ENCODE data around the gene RNASE3.
A peak's percentile ranks its signal among the peaks of the same experiment; 100 is the strongest.
"Not testable (repeated sequence)": the region's sequence is repeated elsewhere in the genome, so short reads cannot be mapped to it uniquely, and the experiment has no call there.

RNASE3 gene

GRCh38 chr14:20891126-20891825 is at the start of gene RNASE3:
TSS of gene RNASE3 (plus strand) at chr14:20891385. CDS start at chr14:20891687, 302 bp downstream.
- DNase-seq = not testable (repeated sequence)

GRCh38 chr14:20846560-20846959 is 44.6 kb upstream of the RNASE3 start:
- no peak for DNase-seq

GRCh38 chr14:20848316-20848954 is 42.8 kb upstream of the RNASE3 start:
- DNase-seq = no peak

- DNase-seq = no peak
These were observed 42.1 kb upstream of the RNASE3 start for GRCh38 chr14:20848955-20849570.

GRCh38 chr14:20853042-20853441 is 38.1 kb upstream of the RNASE3 start:
- no peak for DNase-seq

DNA sequence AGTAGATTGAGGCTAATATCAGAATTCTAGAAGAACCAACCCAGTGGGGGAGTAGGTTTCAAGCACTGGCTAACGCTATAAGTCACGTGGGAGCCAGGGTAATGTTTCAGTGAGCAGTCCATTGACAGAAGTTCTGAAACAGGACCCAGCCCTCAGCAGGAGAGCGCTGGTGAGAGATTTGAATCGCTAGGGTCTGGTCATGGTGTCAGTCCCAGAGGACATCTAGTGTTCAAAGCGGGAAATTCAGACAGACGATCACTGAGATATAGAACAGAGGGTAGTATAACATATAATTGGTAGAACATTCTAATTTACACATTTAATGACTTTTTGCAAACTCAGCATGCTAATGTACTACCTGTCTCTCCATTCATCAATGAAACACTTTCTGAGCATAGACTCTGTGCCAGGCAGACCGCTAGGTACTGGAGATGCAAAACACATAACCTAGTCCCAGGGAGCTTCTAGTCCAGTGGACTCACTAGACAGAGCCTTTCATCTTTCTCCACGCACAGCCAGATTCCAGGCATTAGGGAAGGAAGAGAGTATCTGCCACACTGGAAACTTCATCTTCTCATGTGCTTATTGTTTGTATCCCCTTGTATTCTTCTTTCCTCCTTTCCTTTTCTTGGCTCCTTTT is 35.4 kb upstream of the RNASE3 start:
- DNase-seq = peak; percentile 26

DNA sequence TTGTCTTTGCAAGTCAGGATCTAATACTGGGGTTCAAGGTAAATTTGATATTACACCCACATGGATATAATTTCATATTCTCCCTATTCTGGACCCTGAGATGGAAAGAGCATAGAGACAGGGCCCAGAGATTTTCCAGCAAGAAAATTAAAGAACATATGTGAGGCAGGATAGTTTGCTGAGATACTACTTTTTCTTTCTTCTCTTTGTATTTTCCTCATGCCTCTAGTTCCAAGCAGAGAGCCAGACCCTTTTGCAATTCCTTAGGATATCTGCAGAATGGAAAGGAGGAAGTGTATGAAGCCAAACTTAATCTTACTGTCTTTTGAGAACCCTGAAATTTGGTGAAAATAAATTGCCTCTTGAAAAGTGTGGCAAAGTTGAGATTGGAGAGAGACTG is 34.0 kb upstream of the RNASE3 start:
- DNase-seq = no peak

DNA sequence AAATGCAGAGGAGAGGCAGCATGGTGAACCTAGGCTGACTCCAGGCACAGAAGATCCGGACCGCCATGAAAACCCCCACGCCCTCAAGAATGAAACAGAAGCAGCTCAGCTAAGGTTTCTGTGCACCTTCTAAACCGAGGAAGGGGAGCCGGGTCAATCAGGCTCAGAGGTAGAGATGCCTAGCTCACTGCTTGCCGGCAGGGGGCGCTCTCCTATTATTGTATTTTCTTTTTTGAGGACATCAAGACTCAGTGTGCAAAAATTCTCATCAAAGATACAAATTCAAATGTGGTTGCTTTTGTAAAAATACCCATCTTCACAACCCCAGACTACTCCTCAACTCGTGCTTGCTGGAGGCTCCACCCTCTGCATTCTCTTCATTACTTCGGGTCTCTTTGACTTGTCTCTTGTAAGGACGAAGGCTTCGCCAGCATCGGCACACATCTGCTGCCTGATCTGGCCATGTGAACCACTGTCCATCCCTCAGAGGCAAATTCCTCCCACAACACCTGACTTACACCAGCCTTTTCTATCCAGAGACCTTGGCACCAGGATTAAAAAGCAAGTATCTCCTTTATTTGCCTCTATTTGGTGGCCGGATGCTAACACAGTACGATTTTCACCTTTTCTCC is 33.4 kb upstream of the RNASE3 start:
- DNase-seq = peak; percentile 71

GRCh38 chr14:20866194-20866593 is 25.0 kb upstream of the RNASE3 start:
- no peak for DNase-seq

DNA sequence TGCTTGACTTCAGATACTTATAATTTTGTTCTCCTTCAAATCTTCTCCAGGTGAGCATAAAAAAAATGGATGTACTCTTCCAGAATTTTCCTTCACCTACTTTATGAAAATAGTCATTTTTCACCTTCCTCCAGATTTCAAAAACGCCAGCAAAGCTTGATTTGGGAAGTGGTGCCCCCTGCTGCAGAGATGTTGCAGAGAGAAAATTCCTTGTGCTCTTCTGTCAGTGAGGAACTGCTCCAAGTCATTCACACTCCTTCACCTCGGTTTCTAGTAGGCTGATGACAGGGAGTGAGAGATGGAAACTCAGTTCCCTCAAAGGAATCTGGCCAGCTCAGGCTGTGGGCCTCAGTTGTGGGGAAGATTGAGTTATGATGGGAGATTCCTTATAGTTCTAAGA is 24.2 kb upstream of the RNASE3 start:
- DNase-seq = no peak

DNA sequence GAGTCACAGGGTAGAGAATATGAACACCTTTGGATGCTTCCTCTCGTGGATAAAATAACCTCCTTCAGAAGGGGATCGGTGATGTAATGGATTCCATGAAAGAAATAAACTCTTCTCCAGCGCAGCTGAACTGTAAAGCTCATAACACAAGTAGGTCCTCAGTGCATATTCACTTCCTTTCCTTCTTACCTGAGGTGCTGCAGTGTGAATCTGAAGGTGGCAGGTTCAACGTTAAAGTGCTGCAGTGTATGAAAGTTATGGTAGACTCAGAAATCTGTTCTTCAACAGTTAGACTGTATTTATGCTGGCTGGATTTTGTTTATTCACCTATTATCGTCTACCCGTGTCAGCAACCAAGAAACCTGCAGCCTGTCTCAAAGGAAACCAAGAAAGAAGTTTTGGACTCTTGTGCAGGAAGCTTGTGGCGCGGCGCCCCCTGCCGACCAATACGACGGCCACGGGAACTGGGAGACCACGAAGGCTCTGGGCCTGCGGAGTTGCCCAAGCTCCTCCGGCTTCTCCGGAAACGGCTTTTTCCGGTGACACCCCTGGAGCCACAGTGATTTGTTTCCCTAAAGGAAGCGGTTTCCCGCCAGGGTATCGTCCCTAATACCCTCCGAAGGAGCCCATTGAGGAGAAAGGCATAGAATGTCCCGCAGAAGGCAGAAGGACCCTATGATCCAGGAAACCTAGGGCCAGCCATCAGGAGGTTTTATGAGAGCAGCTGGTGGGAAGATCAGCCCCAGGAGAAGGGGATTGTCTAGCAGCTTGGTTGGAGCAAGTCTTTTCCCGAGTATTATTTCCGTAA is 17.6 kb upstream of the RNASE3 start:
- peak; percentile 83 for DNase-seq

DNA sequence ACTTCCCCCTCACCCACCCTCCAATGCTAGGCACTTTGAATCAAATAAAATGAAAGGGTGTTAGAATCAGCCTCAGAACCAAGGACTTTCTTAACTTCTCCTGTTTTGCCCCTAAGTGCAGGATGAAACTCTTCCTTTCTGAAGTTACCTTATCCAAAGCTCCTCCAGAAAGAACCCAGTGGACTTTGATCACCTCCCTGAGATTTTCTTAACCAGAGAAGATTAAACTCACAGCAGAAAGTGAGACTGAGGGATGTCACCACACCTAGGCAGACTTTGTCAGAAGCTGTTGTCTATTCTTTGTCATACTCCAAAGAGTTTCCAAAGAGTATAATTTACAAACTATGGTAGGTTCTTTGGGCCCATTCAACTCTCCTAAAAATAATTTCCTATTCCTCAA is 14.2 kb upstream of the RNASE3 start:
- DNase-seq = no peak

DNA sequence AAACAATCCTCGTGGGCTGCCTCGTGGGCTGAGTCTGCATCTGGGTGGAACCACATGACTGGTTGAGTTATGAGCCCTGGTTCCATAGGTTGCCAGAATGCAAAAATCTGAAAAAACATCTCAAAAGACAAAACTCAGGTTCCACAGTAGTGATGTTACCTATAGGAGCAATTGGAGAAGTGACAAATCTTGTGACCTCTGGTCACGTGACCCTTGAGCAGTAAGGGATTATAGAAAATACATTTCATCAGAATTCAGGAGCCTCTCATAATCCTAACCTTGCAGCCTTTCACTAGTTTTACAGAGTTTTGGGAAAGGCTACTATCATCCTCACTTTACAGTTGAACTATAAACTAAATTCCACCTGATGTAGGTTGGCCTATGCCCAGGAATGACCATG is 12.5 kb upstream of the RNASE3 start:
- DNase-seq = no peak

- not testable (repeated sequence) for DNase-seq
These were observed 10.0 kb upstream of the RNASE3 start for GRCh38 chr14:20881229-20881628.

DNA sequence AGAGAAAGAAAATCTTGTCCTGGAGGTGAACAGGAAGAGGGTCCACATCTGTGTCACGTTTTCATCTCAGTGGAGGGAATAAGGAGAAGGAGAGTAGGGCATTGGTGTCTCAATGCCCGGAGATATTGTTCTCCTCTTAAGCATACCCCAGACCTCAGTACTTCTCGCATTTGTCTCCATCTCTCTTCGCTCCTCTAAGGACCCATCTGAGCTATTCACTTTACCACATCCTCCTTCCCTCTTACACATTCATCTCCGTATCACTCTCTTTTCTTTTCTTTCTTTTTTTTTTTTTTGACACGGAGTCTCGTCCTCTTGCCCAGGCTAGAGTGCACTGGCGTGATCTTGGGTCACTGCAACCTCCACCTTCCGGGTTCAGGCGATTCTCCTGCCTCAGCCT is 8.4 kb upstream of the RNASE3 start:
- not testable (repeated sequence) for DNase-seq

DNA sequence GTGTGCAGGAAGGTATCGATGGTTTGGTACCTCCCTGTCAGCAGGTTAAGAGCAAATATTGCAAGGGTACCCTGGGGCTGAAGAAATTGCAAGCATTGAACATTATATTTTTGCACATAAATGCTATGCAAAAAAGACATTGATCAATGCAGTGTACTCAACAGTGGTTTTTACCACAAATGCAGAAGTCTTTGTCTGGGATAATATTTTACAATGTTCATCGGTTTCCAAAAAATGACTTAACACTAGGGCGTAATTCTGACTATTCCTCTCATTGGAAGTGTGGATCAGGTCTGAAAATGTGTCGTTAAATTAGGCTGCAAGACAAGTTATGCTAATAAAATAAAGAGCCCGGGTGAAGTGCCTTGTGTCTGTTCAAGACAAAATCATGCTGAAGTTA is 2.8 kb upstream of the RNASE3 start:
- DNase-seq = not testable (repeated sequence)

DNA sequence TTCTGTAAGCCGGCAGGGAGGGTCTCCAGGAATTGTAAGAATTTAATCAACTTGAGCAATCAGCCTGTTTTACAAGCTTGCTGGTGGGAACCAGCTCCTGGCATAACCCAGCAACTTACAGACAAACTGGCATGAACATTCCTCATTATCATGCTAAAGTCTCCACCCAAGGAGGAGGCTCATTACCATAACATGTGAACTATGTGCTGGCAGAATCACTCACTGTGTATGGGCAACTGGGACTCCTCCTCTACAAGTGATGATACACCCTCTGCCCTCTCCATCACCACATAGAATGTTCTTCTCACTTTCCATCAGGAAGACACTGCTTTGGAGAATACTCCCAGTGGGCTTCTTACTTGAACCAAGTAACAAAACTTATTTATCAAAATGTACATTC is 4.1 kb downstream of the RNASE3 start:
- not testable (repeated sequence) for DNase-seq

DNA sequence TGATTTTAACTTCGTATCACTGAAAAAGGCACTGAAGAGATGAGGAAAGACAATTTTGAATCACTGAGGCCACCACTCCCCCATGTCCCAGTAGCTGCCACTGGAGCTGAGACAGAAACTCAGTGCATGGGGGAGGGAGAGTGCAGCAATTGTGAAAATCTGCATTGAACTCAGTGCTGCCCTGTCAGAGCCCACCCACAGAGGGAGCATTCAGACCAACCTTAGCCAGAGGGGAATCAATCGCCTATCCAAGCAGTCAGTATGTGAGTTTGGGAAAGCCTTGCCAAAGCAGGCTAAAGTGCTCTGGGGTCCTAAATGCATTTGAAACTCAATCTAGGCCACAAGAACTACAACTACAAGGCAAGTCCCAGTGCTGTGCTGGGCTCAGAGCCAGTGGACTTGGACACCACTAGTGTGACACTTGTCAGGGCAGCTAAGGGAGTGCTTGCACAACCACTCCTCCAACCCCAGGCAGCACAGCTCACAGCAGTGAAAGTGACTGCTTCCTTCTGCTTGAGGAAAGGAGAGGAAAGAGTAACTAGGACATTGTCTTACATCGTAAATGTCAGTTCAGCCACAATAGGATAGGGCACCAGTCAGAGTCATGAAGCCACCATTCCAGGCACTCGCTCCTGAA is 13.3 kb downstream of the RNASE3 start:
- DNase-seq = no peak

GRCh38 chr14:20905676-20906075 is 14.5 kb downstream of the RNASE3 start:
- no peak for DNase-seq

DNA sequence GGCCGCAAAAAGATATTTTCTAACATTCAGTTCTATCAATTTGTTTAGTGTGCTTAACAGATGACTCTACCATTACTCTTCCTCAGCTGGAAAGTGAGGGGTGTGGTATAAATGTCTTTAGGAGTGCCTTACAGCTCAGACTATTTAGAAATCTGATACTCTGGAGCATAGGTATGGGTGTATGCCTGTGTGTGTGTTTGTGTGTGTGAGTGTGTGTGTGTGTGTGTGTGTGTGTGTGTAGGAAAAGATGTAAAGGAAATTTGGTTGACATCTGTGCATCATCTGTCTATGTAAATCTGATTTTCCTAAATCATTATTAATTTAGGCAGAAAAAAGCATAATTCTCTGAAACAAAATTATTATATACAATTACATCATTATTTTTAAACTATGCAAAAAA is 16.0 kb downstream of the RNASE3 start:
- DNase-seq = no peak

- not testable (repeated sequence) for DNase-seq
These were observed 19.6 kb downstream of the RNASE3 start for GRCh38 chr14:20910822-20911221.
